ENCODE data around the gene NFX1. TPM values are rescaled to one million over a fixed set of nuclear protein-coding genes. Genes with fewer than 3 reads are reported as not detected.
A peak's percentile ranks its signal among the peaks of the same experiment; 100 is the strongest.

Gene NFX1
- total and polyA plus RNA-seq, 10 of the 15 experiments (the other 5 are each of a cell fraction or from before 2014, with no cell fraction given), result 11.9 to 45.1 (median 36.1) TPM

DNA sequence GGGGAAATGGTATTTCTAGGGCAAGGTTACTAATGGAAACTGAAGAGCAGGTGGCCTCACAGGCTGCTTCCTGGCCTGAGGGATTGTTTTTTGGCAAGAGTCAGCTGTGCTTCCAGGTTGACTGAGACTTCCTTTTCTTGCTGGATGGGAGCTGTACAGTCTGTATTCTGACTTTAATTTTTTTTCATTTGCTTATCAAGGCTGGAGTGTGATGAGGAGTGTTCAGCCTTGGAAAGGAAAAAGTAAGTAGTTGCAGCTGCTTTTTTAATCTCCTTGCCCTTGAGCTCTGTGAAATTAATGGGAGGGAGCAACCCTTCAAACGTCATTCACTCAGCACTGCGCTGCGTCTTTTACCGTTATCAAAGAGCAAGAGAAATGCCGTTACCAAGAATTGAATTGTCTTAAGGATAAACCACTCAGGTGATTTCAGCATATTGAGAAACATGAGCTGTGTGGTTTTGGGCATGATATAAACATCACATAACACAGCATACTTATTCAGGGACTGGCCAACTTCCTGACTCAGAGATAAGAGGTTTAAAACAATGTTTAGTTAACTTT is 64.4 kb downstream of the NFX1 start:
- ChIA-PET POLR2A (no interaction called here), CTCF (no interaction called here), SMC1A (ENCODE audit: uncharacterized antibody, unreplicated experiment) (no interaction called here), RAD21 (ENCODE audit: unreplicated experiment) (no interaction called here)
- Histone ChIP-seq H3K9me3 (replicated peaks; ENCODE audit: control insufficient read depth, insufficient read depth, low read length) (no peaks in the 10 kb centered on the region), H3K4me1 (ENCODE audit: control insufficient read depth, insufficient read depth, low read length) (no peaks in the 10 kb centered on the region), H3K36me3 (ENCODE audit: control insufficient read depth in 2 of 2, insufficient read depth in 2 of 2, low read length in 1 of 2) (peaks cover 2 to 8% of the 10 kb centered on the region in 2 experiments; a peak in 3 of 4 replicates), H3K4me3 (no peak overlapping the region), H3K9ac (ENCODE audit: control insufficient read depth, insufficient read depth, low read length) (no peak overlapping the region), H3K79me2 (ENCODE audit: control insufficient read depth, insufficient read depth, low read length) (no peaks in the 10 kb centered on the region), H3K27me3 (replicated peaks in 1 of 2; ENCODE audit: control insufficient read depth in 2 of 2, insufficient read depth in 2 of 2, low read length in 1 of 2) (no peaks in the 10 kb centered on the region), H3K27ac (ENCODE audit: control insufficient read depth, insufficient read depth) (no peak overlapping the region), H3K4me2 (ENCODE audit: control insufficient read depth, insufficient read depth) (no peak overlapping the region), H4K20me1 (ENCODE audit: control insufficient read depth, insufficient read depth) (no peaks in the 10 kb centered on the region), H2AFZ (ENCODE audit: control insufficient read depth, low read depth, low read length) (no peak overlapping the region)
- DNase-seq (ENCODE audit: low read depth, low spot score) (no peak), ATAC-seq (no peak), FAIRE-seq (peak; percentile 31)
- in situ Hi-C loops (cut with MboI) (no loop called here), intact Hi-C loops (cut with micrococcal nuclease; ENCODE audit: unreplicated experiment) (no loop called here)
- BruUV-seq (replicated peaks), result no TSS peak
- WGBS (ENCODE audit: insufficient coverage, insufficient replicate concordance, low lambda C conversion rate, missing lambda C conversion rate), result 97% methylated on average over 5 of the region's 5 CpGs
- TF ChIP-seq TCF7 (IDR thresholded peaks at IDR 0.05; ENCODE audit: borderline replicate concordance) (no peak), KDM1A (IDR thresholded peaks at IDR 0.05; ENCODE audit: borderline replicate concordance) (no peak), SP1 (IDR thresholded peaks at IDR 0.05; ENCODE audit: low read depth, low read length) (no peak), ZNF24 (IDR thresholded peaks at IDR 0.05) (no peak), RBBP5 (conservative IDR thresholded peaks at IDR 0.05) (no peak), CEBPB (IDR thresholded peaks at IDR 0.05; ENCODE audit: borderline replicate concordance in 1 of 2, low read depth in 2 of 2, low read length in 2 of 2) (no peak), GABPA (IDR thresholded peaks at IDR 0.05; ENCODE audit: low read depth) (no peak), SMARCA5 (IDR thresholded peaks at IDR 0.05) (no peak), SUZ12 (IDR thresholded peaks at IDR 0.05; ENCODE audit: unreplicated experiment) (no peak)
- TF ChIP-seq, protein P1, sequence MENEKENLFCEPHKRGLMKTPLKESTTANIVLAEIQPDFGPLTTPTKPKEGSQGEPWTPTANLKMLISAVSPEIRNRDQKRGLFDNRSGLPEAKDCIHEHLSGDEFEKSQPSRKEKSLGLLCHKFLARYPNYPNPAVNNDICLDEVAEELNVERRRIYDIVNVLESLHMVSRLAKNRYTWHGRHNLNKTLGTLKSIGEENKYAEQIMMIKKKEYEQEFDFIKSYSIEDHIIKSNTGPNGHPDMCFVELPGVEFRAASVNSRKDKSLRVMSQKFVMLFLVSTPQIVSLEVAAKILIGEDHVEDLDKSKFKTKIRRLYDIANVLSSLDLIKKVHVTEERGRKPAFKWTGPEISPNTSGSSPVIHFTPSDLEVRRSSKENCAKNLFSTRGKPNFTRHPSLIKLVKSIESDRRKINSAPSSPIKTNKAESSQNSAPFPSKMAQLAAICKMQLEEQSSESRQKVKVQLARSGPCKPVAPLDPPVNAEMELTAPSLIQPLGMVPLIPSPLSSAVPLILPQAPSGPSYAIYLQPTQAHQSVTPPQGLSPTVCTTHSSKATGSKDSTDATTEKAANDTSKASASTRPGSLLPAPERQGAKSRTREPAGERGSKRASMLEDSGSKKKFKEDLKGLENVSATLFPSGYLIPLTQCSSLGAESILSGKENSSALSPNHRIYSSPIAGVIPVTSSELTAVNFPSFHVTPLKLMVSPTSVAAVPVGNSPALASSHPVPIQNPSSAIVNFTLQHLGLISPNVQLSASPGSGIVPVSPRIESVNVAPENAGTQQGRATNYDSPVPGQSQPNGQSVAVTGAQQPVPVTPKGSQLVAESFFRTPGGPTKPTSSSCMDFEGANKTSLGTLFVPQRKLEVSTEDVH (IDR thresholded peaks at IDR 0.05; ENCODE audit: low read depth, partially characterized antibody), result no peak
- TF ChIP-seq, protein P2, sequence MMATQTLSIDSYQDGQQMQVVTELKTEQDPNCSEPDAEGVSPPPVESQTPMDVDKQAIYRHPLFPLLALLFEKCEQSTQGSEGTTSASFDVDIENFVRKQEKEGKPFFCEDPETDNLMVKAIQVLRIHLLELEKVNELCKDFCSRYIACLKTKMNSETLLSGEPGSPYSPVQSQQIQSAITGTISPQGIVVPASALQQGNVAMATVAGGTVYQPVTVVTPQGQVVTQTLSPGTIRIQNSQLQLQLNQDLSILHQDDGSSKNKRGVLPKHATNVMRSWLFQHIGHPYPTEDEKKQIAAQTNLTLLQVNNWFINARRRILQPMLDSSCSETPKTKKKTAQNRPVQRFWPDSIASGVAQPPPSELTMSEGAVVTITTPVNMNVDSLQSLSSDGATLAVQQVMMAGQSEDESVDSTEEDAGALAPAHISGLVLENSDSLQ (IDR thresholded peaks at IDR 0.05), result no peak
- TF ChIP-seq, protein P3, sequence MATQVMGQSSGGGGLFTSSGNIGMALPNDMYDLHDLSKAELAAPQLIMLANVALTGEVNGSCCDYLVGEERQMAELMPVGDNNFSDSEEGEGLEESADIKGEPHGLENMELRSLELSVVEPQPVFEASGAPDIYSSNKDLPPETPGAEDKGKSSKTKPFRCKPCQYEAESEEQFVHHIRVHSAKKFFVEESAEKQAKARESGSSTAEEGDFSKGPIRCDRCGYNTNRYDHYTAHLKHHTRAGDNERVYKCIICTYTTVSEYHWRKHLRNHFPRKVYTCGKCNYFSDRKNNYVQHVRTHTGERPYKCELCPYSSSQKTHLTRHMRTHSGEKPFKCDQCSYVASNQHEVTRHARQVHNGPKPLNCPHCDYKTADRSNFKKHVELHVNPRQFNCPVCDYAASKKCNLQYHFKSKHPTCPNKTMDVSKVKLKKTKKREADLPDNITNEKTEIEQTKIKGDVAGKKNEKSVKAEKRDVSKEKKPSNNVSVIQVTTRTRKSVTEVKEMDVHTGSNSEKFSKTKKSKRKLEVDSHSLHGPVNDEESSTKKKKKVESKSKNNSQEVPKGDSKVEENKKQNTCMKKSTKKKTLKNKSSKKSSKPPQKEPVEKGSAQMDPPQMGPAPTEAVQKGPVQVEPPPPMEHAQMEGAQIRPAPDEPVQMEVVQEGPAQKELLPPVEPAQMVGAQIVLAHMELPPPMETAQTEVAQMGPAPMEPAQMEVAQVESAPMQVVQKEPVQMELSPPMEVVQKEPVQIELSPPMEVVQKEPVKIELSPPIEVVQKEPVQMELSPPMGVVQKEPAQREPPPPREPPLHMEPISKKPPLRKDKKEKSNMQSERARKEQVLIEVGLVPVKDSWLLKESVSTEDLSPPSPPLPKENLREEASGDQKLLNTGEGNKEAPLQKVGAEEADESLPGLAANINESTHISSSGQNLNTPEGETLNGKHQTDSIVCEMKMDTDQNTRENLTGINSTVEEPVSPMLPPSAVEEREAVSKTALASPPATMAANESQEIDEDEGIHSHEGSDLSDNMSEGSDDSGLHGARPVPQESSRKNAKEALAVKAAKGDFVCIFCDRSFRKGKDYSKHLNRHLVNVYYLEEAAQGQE (IDR thresholded peaks at IDR 0.05; ENCODE audit: low read depth, low read length), result no peak
- TF ChIP-seq, protein P4, sequence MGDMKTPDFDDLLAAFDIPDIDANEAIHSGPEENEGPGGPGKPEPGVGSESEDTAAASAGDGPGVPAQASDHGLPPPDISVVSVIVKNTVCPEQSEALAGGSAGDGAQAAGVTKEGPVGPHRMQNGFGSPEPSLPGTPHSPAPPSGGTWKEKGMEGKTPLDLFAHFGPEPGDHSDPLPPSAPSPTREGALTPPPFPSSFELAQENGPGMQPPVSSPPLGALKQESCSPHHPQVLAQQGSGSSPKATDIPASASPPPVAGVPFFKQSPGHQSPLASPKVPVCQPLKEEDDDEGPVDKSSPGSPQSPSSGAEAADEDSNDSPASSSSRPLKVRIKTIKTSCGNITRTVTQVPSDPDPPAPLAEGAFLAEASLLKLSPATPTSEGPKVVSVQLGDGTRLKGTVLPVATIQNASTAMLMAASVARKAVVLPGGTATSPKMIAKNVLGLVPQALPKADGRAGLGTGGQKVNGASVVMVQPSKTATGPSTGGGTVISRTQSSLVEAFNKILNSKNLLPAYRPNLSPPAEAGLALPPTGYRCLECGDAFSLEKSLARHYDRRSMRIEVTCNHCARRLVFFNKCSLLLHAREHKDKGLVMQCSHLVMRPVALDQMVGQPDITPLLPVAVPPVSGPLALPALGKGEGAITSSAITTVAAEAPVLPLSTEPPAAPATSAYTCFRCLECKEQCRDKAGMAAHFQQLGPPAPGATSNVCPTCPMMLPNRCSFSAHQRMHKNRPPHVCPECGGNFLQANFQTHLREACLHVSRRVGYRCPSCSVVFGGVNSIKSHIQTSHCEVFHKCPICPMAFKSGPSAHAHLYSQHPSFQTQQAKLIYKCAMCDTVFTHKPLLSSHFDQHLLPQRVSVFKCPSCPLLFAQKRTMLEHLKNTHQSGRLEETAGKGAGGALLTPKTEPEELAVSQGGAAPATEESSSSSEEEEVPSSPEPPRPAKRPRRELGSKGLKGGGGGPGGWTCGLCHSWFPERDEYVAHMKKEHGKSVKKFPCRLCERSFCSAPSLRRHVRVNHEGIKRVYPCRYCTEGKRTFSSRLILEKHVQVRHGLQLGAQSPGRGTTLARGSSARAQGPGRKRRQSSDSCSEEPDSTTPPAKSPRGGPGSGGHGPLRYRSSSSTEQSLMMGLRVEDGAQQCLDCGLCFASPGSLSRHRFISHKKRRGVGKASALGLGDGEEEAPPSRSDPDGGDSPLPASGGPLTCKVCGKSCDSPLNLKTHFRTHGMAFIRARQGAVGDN (IDR thresholded peaks at IDR 0.05), result no peak

All from GM12878 (cell line).